SK-N-MC (cell line): ENCODE measurements around the gene GTSF1L.

Source experiments
- EZH2 ChIP-seq: fragments of 200-600 bp; sonication (generic); IDR thresholded peaks from one replicate; pipeline ENCODE4 v1.6.1; 2017; ENCODE audit warnings: antibody characterized with exemption
- FOXP2 ChIP-seq: optimal IDR thresholded peaks from 2 replicates; pipeline ENCODE3; 2011; ENCODE audit warnings: mild to moderate bottlenecking, moderate library complexity; ENCODE audit not compliant: insufficient read depth; ENCODE audit errors: extremely low read length, control extremely low read depth
- POLR2AphosphoS5 ChIP-seq: IDR thresholded peaks from 2 replicates; pipeline ENCODE4 v1.6.1; 2012; ENCODE audit warnings: mild to moderate bottlenecking, low read depth, low read length, borderline replicate concordance

DNA sequence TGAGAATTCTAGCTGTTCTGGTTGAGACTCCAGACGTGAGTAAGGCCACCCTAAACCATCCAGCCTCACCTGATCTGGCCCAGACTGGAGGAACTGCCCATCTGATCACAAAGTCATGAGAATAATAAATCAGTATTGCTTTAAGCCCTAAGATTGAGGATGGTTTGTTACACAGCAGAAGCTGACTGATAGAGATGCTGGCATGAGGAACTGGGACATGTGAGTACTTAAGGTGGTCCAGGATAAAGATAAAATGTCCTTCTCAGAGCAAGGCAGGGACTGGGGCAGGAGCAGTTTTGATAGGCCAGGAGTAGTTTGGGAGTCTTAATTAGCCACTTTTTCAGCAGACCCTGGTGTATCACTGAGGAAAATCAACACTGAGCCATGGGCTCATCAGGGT, 6.8 kb downstream of the GTSF1L start:
- TF ChIP-seq EZH2 (no peak), POLR2AphosphoS5 (no peak), FOXP2 (no peak)
